Sigmoid colon (tissue), 3 donors: ENCODE results near the gene DHRS7B.

Experiments used
- CTCF ChIP-seq, 4 experiments: fragments of 450-650 bp in 3 of 4; fragments of 200-600 bp in 1 of 4; IDR thresholded peaks; one replicate each; pipeline ENCODE4 v1.5.1; 2016 to 2019; ENCODE audit warnings: antibody characterized with exemption in 4 of 4, mild to moderate bottlenecking in 3 of 4, moderate library complexity in 2 of 4
- POLR2A ChIP-seq, 2 donors: fragments of 450-650 bp; IDR thresholded peaks; one replicate each; pipeline ENCODE4 v1.6.1; 2016; ENCODE audit warnings: antibody characterized with exemption in 2 of 2, mild to moderate bottlenecking in 2 of 2, moderate library complexity in 2 of 2

- TF ChIP-seq CTCF (IDR thresholded peaks at IDR 0.05) (no peak), POLR2A (IDR thresholded peaks at IDR 0.05) (no peak)
Measured at GRCh38 chr17:21217346-21217745, 90.6 kb downstream of the DHRS7B start.
